Kidney (tissue), 14 donors: ENCODE data around the gene OR2H1. TPM values are rescaled to one million over a fixed set of nuclear protein-coding genes. Genes with fewer than 3 reads are reported as not detected.

Experiments
- DNase-seq, 5 donors: peaks; one replicate each; pipeline ENCODE4 v3.0.0-alpha.2; 2013 to 2020
- FAIRE-seq: peaks from 2 replicates; lab custom pipeline; 2012; peaks lifted over from hg19 to GRCh38; lab: Jason Lieb, UNC
- H3K27ac ChIP-seq, 2 donors: one replicate each; pipeline ENCODE4 v1.7.0; 2013; ENCODE audit warnings: low read depth in 2 of 2, low read length in 2 of 2, inconsistent platforms in 1 of 2
- H3K27me3 ChIP-seq: one replicate; pipeline ENCODE4 v1.7.1; 2013; ENCODE audit warnings: low read length, inconsistent platforms; ENCODE audit not compliant: control insufficient read depth, insufficient read depth
- H3K36me3 ChIP-seq, 3 donors: one replicate each; pipeline versions ENCODE4 v1.7.0 to v1.7.1; 2013; ENCODE audit warnings: low read length in 3 of 3, control low read depth in 1 of 3, inconsistent platforms in 1 of 3; ENCODE audit not compliant: insufficient read depth in 3 of 3, control insufficient read depth in 2 of 3
- H3K4me1 ChIP-seq, 3 donors: one replicate each; pipeline versions ENCODE4 v1.7.0 to v1.7.1; 2013; ENCODE audit warnings: low read length in 3 of 3, inconsistent platforms in 1 of 3, low read depth in 1 of 3; ENCODE audit not compliant: control insufficient read depth in 2 of 3, insufficient read depth in 2 of 3
- H3K4me3 ChIP-seq, 3 donors: one replicate each; pipeline versions ENCODE4 v1.7.0 to v1.8.1; 2013; ENCODE audit warnings: low read length in 3 of 3, control low read depth in 1 of 3, inconsistent platforms in 1 of 3
- H3K9ac ChIP-seq, 3 donors: one replicate each; pipeline versions ENCODE4 v1.7.0 to v1.7.1; 2013; ENCODE audit warnings: low read length in 3 of 3, control low read depth in 1 of 3, inconsistent platforms in 1 of 3
- H3K9me3 ChIP-seq, 3 donors: one replicate each; pipeline versions ENCODE4 v1.7.0 to v1.7.1; 2013; ENCODE audit warnings: low read length in 3 of 3, control low read depth in 1 of 3, inconsistent platforms in 1 of 3; ENCODE audit not compliant: control insufficient read depth in 2 of 3, insufficient read depth in 1 of 3
- CTCF ChIP-seq: IDR thresholded peaks from 3 replicates; pipeline ENCODE4 v1.5.1; 2012; ENCODE audit warnings: mild to moderate bottlenecking, moderate library complexity, borderline replicate concordance; ENCODE audit not compliant: insufficient read depth; ENCODE audit errors: extremely low read depth
- intact Hi-C: fragments of 100-400 bp; cut with DNase I; formaldehyde crosslinking; loops from one replicate; pipeline ENCODE4 v1.11.1; 2022
- polyA plus RNA-seq: library from polyadenylated mRNA; stranded (reverse); fragments of 350-450 nt; fragmentation: Illumina TruSeq; extraction: RNeasy Lipid Tissue Mini Kit (QIAGEN cat#74804); gene quantifications from one replicate; pipeline ENCODE4 v1.2.3, GENCODE V29; 2014; ENCODE audit warnings: low read depth, low replicate concordance; ENCODE audit not compliant: insufficient read depth
- total RNA-seq: library from RNA; stranded (reverse); fragmentation: NEBNext Ultra II Directional; extraction: Animal tissue kit (Norgen Biotek cat#: 25700); gene quantifications from one replicate; pipeline ENCODE4 v1.2.1, GENCODE V29; 2021
- donor health status: control.
- donor health status: control.
- donor health status: control.
- donor health status: control.
- donor health status: control.
- donor health status: DM: yes; HTN: yes; CAD: no.
- donor health status: Normal renal cell carcinoma (clear cell type).

The OR2H1 gene
- total and polyA plus RNA-seq, 2 donors from 2014 or later, result not detected

- Histone ChIP-seq H3K36me3 (no peaks in the 10 kb centered on the region), H3K4me3 (no peak overlapping the region), H3K9ac (no peak overlapping the region), H3K27ac (no peak overlapping the region), H3K9me3 (no peaks in the 10 kb centered on the region), H3K27me3 (no peaks in the 10 kb centered on the region), H3K4me1 (no peaks in the 10 kb centered on the region)
- DNase-seq (no peak), FAIRE-seq (no peak)
- intact Hi-C loops, result no loop called here
- TF ChIP-seq CTCF, result no peak
Observed at GRCh38 chr6:29451471-29452193, 5.3 kb upstream of the OR2H1 start.

DNA sequence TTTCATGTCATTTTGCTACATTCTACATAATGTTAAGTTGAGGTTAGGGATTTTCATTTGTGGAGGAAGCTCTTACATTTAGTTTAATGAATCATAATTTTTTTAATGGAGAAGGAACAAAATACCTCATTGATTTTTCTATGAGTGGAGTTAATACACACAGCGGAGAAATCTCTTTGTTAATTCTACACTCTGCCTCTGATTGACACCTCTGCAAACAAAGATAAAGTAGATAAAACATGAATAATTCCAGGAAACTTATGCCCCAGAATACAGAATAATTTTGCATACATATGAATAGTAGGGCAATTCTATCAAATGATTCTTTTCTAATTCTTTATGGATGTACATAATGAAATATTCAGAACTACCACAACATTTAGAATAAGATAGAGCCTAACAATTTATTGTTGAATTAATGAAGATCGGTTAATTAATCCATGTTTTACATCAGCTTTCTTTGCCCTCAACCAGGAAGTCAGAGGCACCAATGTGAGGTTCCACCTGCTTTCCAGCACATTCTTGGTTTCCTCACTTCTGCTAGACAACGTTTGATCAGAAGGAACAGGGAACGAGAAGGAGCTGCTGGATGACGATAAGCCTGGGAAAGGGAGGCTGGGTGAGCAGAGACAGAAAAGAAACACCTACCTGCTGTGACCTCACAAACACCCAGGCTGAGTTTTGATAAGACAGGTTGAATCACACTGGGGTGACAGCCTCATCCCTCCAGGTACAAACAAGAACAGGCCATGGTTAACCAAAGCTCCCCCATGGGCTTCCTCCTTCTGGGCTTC is 4.3 kb downstream of the OR2H1 start:
- no peaks in the 10 kb centered on the region for H3K9me3 ChIP-seq
- no peak overlapping the region for H3K4me3 ChIP-seq
- H3K27ac ChIP-seq, result no peak overlapping the region
- intact Hi-C loops, result no loop called here
- no peaks in the 10 kb centered on the region for H3K27me3 ChIP-seq
- FAIRE-seq (no peak), DNase-seq (no peak)
- H3K9ac ChIP-seq, result no peak overlapping the region
- no peaks in the 10 kb centered on the region for H3K36me3 ChIP-seq
- TF ChIP-seq CTCF, result no peak
- no peaks in the 10 kb centered on the region for H3K4me1 ChIP-seq

GRCh38 chr6:29462022-29462421 is 5.1 kb downstream of the OR2H1 start:
- DNase-seq, result no peak
- H3K4me1 ChIP-seq, result no peaks in the 10 kb centered on the region
- intact Hi-C loops, result no loop called here
- H3K9me3 ChIP-seq, result no peaks in the 10 kb centered on the region
- no peak overlapping the region for H3K9ac ChIP-seq
- no peak overlapping the region for H3K27ac ChIP-seq
- no peaks in the 10 kb centered on the region for H3K36me3 ChIP-seq
- FAIRE-seq, result no peak
- H3K4me3 ChIP-seq, result no peak overlapping the region
- no peak for TF ChIP-seq CTCF
- no peaks in the 10 kb centered on the region for H3K27me3 ChIP-seq
